ENCODE results near the gene HRH1.
"Not testable (repeated sequence)": the region's sequence is repeated elsewhere in the genome, so short reads cannot be mapped to it uniquely, and the experiment has no call there.

Gene HRH1, protein sequence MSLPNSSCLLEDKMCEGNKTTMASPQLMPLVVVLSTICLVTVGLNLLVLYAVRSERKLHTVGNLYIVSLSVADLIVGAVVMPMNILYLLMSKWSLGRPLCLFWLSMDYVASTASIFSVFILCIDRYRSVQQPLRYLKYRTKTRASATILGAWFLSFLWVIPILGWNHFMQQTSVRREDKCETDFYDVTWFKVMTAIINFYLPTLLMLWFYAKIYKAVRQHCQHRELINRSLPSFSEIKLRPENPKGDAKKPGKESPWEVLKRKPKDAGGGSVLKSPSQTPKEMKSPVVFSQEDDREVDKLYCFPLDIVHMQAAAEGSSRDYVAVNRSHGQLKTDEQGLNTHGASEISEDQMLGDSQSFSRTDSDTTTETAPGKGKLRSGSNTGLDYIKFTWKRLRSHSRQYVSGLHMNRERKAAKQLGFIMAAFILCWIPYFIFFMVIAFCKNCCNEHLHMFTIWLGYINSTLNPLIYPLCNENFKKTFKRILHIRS

DNA sequence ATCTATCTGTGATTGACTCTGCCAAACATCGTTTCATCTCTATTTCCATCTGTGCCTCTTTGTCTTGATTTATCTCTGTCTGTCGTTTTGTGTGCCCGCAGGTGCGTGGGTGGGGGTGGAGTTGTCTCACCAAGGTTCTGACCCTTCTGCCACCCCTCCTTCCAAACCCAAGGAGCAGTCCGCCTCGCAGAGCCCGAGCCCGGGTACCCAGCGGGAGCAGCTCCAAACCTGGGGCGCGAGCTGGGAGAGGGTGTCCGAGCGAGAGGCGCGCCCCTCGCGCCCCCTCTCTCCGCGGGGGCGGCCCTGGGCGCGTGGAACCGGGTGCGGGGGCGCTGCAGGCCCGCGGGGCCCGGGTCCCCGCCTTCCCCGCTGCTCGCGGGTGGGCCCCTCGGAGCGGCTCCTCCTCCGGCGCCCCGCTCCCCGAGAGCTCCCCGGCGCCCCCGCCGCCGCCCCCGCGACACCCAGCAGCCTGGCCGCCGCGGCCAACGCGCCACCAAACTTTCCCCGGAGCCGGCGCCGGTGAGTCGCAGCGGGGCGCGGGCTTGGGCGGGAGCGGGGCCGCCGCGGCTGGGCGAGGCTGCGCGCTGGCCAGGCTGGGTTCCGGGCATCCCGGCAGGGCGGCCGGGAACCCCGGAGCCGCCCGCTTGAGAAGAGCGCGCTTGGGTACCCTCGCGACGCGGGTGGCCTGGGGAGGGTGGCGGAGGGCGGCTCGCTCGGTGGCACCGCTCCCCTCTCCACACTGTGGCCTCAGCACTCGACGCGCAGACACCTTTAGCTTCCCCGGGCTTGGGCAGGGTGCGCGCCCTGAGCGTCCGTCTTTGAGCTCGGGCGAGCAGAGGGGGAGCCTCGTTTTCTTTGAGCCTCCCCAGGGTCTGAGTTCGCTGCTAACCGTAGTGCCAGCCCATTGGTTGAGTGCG is at the start of gene HRH1:
TSS of gene HRH1 (plus strand) at position 458 of the 917 bp plus-strand sequence. CDS start 104,545 bp downstream, outside the sequence.
- DNase-seq (ENCODE audit: low read depth in 2 of 2), result no peak

GRCh38 chr3:11113316-11113715 is 41.0 kb upstream of the HRH1 start:
- not testable (repeated sequence) for DNase-seq (ENCODE audit: low read depth in 2 of 2)

DNA sequence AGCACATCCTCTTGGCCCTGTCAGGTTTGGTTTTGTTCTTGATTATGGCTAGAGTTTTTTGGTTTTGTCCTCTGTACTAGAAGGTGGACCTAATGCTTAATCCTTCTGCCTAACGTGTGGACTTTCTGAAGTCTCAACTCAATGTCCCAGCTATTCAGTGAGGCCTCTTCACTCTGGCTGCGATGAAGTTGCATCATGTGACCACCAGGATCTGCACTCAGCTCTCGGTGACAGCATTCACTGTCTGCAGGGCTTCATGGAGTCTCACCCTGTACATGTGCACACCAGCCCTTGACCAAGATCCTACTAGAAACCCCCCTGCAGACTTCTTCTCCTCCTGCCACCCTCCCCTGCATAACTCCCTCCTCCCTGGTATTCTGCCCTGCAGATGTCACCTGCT is 38.7 kb upstream of the HRH1 start:
- no peak for DNase-seq (ENCODE audit: low read depth in 2 of 2)

DNA sequence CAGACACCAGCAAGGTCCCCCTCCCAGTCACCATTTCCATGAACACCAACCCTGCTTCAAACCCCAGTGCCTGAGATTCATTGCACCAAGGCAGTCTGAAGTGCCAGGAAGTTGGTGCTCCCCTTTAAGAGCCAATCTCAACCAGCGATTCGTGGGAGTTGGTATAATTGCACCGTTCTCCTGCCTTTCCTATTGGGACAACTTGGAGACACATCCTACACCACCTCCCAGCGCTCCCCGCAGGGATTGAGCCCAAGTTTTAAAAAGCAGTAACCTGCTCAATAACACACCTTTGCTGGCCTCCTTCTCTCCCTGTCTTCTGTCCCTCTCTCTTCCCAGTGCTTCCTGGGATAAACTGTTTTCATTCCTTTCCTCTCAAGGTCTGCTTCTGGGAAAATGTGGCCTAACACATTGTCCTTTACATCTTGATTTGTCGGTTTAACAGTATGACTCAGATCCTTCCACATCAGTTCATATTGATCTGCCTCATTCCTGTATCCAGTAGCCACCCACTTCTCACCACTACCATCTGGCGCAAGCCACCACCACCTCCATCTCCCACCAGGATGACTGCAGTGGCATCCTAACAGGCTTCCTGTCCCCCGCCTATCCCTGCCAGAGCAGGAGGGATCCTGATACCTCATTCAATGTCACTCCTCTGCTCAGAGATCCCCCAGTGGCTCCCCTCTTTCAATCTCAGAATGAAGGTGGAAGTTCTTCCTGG is 37.8 kb upstream of the HRH1 start:
- no peak for DNase-seq (ENCODE audit: low read depth in 2 of 2)

DNA sequence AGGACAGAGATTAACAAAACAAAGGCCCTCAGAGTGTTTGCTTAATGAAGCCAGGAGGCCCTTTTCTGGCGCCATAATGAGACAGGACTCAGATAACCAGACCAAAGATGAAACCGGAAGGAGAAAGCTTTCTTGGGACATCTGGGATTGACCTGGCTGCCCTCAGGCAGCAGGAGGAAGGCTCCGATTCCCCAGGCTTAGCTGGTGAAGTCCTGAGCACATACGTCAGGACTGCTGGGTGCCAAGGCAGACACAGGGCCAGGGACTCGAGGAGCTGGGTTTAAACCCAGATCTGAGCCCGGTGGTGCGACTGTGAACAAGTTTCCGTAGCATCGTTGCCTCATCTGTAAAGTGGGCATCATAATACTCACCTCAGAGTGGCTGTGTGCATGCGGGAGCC is 36.7 kb upstream of the HRH1 start:
- DNase-seq (ENCODE audit: low read depth in 2 of 2), result no peak

DNA sequence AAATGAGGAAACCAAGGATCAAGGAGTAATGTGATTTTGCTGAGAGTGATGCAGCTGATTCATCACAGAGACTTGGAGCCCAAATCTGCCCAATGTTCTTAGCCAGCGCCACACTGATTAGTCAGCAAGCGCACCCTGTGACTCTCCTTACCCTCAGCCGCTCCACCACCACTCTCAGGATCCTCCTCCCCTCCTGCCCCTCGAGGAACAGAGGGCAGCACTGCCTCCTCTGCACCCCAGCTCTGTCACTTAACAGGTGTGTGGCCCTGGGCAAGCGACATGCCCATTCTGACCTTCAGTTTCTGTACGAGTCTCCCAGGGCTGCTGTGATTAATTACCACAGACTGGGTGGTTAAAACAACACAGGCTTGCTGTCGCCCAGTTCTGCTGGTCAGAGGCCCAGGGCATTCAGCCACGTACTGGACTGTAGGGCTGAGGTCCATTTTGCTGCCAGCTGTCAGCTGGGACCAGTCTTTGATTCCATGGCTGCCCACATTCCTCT is 36.1 kb upstream of the HRH1 start:
- DNase-seq (ENCODE audit: low read depth in 2 of 2), result no peak

DNA sequence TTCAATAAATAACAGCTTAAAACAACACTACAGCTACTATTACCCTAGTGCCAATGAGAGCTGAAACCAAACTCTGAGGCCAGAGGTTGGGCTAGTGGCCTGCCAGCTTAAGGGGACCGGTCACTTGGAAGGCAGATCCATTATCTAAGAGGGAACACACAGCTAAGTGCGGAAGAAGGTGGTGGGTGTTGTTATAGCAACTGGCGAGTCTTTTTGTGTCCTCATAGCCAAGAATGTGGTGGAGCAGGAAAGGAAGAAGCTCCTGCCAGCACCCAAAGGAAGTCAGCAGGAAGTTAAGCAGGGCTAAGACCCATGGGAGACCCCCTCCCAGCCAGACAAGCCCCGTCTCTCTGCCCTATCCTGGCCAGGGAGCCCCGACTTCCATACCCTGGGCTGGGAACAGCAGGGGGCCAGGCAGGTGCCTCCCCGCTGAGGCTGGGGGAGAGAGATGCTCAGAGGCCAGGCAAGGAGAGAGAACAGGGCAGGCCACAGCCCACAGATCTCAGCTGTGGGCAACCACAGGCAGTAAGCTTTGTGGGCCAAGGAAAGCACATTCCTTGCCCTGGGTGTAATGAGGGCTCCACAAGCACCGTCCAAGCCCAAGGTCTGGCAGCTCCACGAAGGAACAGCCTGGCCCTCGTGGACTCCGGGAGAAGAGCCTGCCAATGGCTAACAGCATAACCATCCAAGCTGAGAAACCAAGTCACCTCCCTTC is 34.0 kb upstream of the HRH1 start:
- no peak for DNase-seq (ENCODE audit: low read depth in 2 of 2)

GRCh38 chr3:11126653-11127052 is 27.6 kb upstream of the HRH1 start:
- DNase-seq (ENCODE audit: low read depth in 2 of 2), result no peak

DNA sequence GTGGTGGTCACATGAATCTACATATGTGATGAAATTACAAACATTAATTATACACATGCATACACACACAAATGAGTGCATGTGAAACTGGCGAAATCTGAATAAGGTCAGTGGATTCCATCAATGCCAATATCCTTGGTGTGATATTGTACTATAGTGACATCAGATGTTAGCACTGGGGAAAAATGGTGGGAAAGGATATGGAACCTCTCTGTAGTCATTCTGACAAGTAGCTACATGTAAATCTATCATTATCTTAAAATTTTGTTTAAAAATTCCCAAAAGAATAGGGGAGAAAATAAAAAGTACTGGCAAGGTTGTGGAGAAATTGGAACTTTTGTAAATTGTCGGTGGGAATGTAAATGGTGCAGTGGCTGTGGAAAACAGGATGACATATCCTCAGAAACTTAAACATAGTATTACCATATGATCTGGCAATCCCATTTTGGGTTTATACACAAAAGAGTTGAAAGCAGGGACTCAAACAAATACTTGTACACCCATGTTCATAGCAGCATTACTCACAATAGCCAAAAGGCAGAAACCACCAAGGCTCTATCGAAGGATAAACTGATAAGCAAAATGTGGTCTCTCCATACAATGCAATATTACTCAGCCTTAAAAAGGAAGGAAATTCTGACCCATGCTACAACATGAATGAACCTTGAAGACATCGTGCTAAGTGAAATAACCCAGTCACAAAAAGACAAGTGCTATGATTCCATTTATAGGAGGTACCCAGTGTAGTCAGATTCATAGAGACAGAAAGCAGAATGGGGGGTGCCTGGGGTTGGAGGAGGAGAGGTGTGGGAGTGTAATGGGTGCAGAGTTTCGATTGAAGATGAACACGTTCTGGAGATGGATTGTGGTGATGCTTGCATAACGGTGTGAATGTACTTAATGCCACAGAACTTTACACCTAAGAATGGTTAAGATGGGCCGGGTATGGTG is 25.3 kb upstream of the HRH1 start:
- DNase-seq (ENCODE audit: low read depth in 2 of 2), result no peak

- DNase-seq (ENCODE audit: low read depth in 2 of 2), result no peak
Observed at GRCh38 chr3:11130385-11130784, 23.9 kb upstream of the HRH1 start.

DNA sequence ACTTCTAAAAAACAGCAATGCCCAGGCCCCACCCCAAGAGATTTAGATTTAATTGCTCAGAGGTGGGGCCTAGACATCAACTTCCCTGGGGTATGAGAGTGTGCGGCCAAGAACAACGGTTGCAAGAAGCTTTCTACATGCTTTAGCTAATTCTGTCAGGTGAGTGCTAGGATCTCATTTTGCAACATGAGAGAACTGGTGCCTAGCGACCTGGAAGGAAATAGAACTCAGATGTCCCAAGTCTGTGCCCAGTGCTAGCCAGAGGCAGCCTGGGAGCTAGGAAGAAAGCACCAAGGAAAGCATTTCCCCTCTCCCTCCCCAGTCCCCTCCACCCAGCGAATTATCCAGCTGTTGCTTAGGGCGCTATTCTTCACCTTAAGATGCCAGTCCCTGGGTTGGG is 22.9 kb upstream of the HRH1 start:
- no peak for DNase-seq (ENCODE audit: low read depth in 2 of 2)

DNA sequence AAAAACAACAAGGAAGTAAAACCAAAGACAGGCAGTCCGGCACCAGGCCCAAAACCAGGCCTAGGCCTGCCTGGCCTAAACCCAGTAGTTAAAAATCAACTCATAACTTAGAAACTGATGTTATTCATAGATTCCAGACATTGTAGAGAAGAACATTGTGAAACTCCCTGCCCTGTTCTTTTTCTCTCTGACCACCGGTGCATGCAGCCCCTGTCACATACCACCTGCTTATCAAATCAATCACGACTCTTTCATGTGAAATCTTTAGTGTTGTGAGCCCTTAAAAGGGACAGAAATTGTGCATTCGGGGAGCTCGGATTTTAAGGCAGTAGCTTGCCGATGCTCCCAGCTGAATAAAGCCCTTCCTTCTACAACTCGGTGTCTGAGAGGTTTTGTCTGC is 22.4 kb upstream of the HRH1 start:
- DNase-seq (ENCODE audit: low read depth in 2 of 2), result not testable (repeated sequence)

GRCh38 chr3:11132861-11133260 is 21.4 kb upstream of the HRH1 start:
- no peak for DNase-seq (ENCODE audit: low read depth in 2 of 2)

GRCh38 chr3:11134794-11135193 is 19.5 kb upstream of the HRH1 start:
- DNase-seq (ENCODE audit: low read depth in 2 of 2), result no peak

- DNase-seq (ENCODE audit: low read depth in 2 of 2), result no peak
Observed at GRCh38 chr3:11136116-11136515, 18.2 kb upstream of the HRH1 start.

DNA sequence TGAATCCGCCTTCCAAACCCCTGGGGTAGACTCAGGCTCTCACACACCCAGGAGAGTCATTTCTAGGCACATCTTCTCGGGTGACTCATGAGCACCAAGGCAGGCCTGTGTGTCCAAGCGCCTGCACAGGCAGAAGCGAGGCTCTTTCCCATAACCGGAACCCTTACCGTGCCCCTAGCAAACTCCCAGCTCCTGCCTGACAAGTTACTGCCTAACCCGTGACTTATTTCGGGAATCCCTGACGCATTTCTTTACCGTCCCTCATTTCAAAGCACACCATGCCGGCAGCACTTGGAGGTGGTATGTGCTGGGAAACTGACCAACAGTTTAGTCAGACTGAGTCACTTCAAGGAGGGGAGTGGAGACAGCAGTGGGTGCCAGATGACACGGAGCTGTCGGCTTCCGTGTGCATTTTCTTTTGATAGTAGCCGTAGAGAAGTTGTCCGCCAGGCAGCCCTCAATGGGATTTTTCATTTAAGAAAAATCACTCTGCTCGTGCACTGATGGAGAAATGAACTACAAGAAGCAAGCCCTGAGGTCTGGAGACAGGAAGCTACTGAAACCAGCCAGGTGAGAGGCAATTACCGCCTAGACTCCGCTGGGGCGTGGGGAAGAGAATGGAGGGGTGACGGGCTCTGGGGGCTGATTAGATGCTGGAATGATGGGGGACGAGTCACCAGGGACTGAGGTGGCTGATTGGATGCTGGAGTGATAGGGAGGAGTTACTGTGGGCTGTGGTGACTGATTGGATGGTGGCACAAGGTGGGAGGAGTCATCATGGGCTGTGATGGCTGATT is 17.3 kb upstream of the HRH1 start:
- no peak for DNase-seq (ENCODE audit: low read depth in 2 of 2)

DNA sequence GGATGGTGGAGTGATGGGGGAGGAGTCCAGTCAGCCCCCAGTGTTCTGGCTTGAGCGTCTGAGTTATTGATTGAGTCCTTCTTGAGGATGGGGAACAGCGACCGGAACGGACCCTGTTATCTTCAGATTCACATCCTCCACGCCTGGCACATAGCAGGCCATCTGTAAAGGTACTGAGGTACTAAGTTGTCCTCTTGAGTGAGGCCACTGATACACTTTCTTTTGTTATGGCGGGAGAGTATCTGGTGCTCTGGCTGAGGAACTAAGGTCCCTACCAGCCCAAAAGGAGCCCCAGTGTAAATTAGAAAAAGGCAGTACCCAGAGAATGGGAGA is 16.7 kb upstream of the HRH1 start:
- no peak for DNase-seq (ENCODE audit: low read depth in 2 of 2)

- no peak for DNase-seq (ENCODE audit: low read depth in 2 of 2)
Observed at GRCh38 chr3:11138371-11138770, 15.9 kb upstream of the HRH1 start.

- no peak for DNase-seq (ENCODE audit: low read depth in 2 of 2)
Observed at GRCh38 chr3:11140030-11140712, 14.1 kb upstream of the HRH1 start.
